Stimulated activated effector memory CD8-positive, alpha-beta T cell treated with anti-CD3 and anti-CD28 coated beads, Interleukin-12 subunit alpha, Interleukin-12 subunit beta, amount 100 ng/mL, for 72 hours (primary cell): ENCODE measurements around the gene LRRC8D.

ENCODE experiments used
- ATAC-seq: fragments of 150-1000 bp; cut with Tn5 transposase; 2 replicates; pipeline ENCODE4 v1.10.0; 2021
- DNase-seq, 2 donors: peaks; one replicate each; pipeline ENCODE4 v3.0.0; 2021 to 2022; ENCODE audit warnings: low spot score in 2 of 2
- H3K27ac Mint-ChIP-seq: one replicate; pipeline ENCODE4 v1.8.0; 2022; ENCODE audit warnings: mild to moderate bottlenecking, mixed read lengths
- H3K36me3 Mint-ChIP-seq: one replicate; pipeline ENCODE4 v1.8.0; 2022; ENCODE audit warnings: mild to moderate bottlenecking, mixed read lengths
- H3K4me1 Mint-ChIP-seq: one replicate; pipeline ENCODE4 v1.8.0; 2022; ENCODE audit warnings: mixed read lengths
- H3K4me3 Mint-ChIP-seq: one replicate; pipeline ENCODE4 v1.8.0; 2022; ENCODE audit warnings: mild to moderate bottlenecking, mixed read lengths
- H3K9me3 Mint-ChIP-seq: one replicate; pipeline ENCODE4 v1.8.0; 2022; ENCODE audit warnings: mixed read lengths

The LRRC8D gene

DNA sequence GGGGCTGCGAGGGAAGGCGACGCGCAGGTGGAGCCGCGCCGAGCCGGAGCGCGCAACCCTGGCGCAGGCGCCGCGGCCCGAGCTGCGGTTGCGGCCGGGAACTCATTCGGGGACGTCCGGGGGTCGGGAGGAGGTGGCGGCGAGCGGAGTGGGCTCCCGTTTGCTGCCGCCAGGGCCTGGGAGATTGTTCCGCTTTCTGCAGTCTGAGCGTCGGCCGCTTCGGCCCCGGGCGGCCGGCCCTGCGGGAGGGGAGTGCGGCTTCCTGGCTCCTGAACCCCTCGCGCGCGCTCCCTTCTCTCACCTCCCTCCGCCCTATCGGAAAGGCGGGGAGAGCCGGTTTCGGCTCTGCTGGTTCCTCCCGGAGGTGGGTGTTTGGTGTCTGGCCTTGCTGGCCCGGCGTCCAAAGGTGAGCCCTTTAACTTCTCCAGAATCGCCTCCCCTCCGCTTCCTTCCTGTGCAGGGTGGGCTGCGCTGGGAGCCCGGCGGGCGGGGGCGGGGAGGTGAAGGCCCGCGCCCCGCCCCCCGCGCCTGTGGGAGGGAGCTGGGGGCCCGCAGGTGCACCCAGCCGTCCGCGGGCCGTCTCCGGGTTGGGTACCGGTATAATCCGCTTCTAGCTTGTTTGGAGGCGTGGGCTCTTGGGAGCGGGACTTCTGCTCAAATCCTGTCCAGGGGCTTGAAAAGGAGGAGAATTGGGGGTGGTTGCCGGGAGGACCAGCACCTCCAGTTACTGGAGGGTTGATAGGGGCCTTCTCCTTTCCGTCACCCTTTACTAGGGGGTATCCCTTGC lies 683 bp downstream of the LRRC8D start:
- Mint-ChIP-seq H3K4me1 (peaks cover 28% of the 10 kb centered on the region), H3K36me3 (no peaks in the 10 kb centered on the region), H3K4me3 (peak overlapping the region; percentile 84), H3K27ac (peak overlapping the region; percentile 79), H3K9me3 (no peaks in the 10 kb centered on the region)
- ATAC-seq (peak; percentile 77), DNase-seq (peak; percentile 32 to 82)

DNA sequence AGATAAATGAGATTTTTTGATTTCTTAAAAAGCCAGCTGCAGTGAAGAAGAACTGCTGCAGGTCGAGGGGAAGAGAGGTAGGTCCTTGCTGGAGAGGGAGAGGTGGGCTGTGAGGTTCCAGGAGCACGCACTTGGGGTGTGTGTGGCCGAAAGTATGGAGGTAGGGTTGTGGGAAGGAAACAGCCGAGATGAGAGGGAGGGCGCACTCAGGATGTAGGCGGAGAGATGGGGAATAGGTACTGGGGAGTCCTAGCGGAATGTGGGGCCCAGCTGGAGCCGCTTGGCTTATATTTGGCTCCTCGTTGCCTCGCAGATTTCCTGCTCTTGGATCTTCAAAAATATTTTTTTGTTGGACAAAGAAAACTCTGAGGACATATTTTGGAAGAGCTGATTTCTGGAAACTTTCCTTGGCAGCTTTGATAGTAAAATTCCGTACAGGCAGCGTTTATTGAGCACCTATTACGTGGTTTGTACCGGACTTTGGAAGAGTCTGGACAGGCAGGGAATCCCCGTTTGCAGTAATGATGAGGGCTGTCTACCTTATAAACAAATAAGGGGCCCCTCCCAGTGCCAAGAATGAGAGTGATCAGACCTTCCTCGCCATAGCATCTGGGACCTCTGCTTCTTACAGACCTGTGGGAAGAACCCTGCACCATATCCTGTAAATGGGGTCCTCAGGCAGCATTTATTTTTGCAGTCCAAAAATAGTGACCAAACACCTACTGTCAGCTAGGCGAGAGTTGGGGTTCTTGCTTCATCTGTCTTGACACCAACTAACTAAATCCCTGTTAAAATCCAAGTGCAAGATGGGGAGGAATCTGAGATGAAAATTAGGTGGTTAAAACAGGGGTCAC lies 1.5 kb downstream of the LRRC8D start:
- DNase-seq: no peak
- Mint-ChIP-seq H3K36me3 (no peaks in the 10 kb centered on the region), H3K4me1 (peaks cover 28% of the 10 kb centered on the region), H3K4me3 (peak overlapping the region; percentile 84), H3K27ac (peak overlapping the region; percentile 79), H3K9me3 (no peaks in the 10 kb centered on the region)
- no peak for ATAC-seq

DNA sequence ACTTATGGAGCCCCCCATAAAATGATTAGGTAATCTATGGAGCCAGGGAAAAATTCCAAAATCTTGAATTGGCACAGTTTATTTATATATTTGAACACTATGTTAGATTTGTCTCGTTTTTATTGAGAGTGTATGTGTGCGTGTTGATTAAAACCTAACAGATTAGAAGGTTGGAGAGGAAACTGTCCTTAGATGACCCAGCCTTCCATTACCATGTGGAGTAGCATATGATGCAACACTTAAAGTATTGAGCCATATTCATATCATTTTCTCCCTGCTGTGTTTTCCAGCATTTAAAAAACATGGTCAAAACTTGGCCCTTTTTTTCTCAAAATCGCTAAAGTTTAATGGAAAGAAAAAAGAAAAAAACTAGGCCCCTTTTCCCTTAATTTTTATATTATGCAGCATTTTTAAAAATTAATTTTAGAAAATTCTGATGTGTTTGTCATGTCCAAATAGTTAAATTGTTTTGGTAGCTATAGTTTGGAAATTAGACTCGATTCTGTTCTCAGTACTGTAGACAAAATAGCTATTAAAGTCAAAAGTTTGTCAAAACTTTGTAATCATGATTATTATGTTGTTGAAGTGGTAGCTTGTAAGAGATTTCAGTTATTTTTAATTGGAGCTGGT lies 2.3 kb downstream of the LRRC8D start:
- DNase-seq (no peak), ATAC-seq (no peak)
- Mint-ChIP-seq H3K27ac (no peak overlapping the region), H3K9me3 (no peaks in the 10 kb centered on the region), H3K4me1 (peaks cover 28% of the 10 kb centered on the region), H3K36me3 (no peaks in the 10 kb centered on the region), H3K4me3 (no peak overlapping the region)

DNA sequence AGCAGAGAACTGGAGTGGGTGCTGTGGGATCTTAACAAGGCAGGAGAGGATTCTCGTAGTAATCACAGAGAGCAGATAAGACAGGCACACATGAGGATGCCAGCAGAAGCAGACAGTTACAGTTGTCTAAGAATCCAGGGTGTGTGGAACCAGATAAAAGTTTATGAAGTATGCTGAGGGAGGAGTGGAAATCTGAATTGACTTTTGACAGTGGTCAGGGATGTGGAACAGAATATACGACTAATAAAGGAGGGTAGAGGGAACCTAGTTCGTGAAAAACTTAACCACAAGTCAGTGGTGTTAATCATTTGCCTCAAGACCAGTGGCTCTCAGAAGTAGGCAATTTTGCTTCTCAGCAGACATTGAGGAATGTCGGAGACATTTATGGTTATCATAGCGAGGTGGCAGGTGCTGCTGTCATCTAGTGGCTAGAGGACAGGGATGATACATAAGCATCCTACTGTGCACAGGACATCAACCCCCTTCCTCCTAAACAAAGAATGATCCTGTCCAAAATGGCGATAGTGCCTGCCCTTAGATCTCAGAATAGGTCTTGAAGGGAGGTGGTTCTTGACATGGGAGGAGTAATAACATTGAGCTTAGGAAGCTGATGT lies 3.0 kb downstream of the LRRC8D start:
- H3K4me1 Mint-ChIP-seq: peaks cover 28% of the 10 kb centered on the region
- no peak for DNase-seq
- no peak overlapping the region for H3K4me3 Mint-ChIP-seq
- no peaks in the 10 kb centered on the region for H3K9me3 Mint-ChIP-seq
- ATAC-seq: no peak
- no peak overlapping the region for H3K27ac Mint-ChIP-seq
- no peaks in the 10 kb centered on the region for H3K36me3 Mint-ChIP-seq

DNA sequence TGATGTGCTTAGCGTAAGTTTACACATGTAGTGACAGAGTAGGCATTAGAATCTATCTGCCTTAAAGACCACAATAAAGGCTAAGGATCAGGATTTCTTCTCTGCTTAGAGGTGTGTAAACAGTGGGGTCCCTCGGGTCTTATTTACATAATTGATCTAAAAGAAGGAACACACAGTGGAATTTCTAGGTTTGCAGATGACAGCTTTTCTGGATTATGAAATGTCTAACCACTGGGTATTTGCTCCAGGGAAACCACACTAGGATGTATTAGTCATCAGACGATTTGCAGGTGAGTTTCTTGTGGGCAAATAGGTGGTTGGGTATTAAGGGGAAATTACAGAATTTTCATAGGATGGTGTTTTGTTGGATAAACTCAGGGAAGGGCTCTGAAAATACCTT lies 5.8 kb downstream of the LRRC8D start:
- no peaks in the 10 kb centered on the region for H3K36me3 Mint-ChIP-seq
- no peak for DNase-seq
- no peaks in the 10 kb centered on the region for H3K9me3 Mint-ChIP-seq
- H3K27ac Mint-ChIP-seq: no peak overlapping the region
- H3K4me3 Mint-ChIP-seq: no peak overlapping the region
- no peak for ATAC-seq
- H3K4me1 Mint-ChIP-seq: peaks cover 13% of the 10 kb centered on the region

DNA sequence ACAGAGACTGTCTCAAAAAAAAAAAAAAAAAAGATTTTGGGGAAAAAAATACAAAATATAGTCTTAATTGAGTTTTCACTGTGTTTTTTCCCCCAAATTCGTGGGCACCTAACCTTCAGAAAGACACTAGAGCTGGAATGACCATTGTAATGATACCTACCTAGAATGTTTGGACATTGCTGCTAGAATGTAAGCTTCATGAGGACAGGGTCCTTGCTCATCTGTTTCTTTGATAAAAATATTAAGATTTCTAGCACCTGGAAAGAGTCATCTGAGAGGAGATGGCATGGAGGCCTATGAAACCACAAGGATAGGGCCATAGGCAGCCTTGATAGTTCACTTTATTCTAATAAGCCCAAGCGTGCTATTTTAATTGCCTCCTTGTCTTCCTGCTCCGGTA lies 6.5 kb downstream of the LRRC8D start:
- H3K36me3 Mint-ChIP-seq: no peaks in the 10 kb centered on the region
- H3K27ac Mint-ChIP-seq: no peak overlapping the region
- H3K4me3 Mint-ChIP-seq: no peak overlapping the region
- no peak for ATAC-seq
- H3K9me3 Mint-ChIP-seq: no peaks in the 10 kb centered on the region
- no peak for DNase-seq
- H3K4me1 Mint-ChIP-seq: peaks cover 6% of the 10 kb centered on the region

DNA sequence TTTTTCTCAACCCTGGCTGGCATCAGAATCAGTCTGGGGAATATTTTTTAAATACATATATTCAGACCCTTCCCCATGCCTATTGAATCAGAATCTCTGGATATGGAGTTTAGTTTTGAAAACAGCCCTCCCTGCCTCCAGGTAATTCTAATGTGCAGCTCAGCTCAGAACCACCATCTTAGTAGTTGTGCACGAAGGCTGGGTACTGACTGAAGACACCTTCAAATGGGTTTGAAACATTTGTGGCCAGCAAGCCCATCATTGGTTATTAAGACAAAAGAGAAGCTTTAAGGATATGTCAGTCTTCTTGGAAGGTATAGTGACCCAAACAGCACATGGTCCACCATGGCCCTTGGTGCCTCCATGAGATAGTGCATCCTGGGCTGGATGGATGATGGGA lies 7.1 kb downstream of the LRRC8D start:
- Mint-ChIP-seq H3K36me3 (no peaks in the 10 kb centered on the region), H3K27ac (no peak overlapping the region), H3K4me3 (no peak overlapping the region), H3K9me3 (no peaks in the 10 kb centered on the region), H3K4me1 (peaks cover 6% of the 10 kb centered on the region)
- ATAC-seq (no peak), DNase-seq (no peak)

DNA sequence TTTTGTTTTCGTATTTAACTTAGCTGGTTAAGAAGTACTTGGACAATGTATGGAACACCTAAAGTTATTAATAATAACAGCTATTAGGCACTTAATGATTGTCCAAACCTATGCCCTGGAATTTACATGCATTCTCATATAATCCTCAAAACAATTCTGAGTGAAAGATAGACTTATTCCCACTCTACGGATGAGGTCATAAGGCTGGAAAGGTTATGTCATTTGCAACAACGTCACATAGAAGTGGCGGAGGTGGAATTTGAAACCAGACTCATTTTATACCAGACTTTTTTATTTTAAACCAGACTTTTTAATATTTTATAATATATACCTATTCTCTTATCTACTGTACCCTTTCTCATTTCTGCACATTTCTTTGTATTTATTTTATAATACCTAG lies 8.4 kb downstream of the LRRC8D start:
- H3K4me3 Mint-ChIP-seq: no peak overlapping the region

DNA sequence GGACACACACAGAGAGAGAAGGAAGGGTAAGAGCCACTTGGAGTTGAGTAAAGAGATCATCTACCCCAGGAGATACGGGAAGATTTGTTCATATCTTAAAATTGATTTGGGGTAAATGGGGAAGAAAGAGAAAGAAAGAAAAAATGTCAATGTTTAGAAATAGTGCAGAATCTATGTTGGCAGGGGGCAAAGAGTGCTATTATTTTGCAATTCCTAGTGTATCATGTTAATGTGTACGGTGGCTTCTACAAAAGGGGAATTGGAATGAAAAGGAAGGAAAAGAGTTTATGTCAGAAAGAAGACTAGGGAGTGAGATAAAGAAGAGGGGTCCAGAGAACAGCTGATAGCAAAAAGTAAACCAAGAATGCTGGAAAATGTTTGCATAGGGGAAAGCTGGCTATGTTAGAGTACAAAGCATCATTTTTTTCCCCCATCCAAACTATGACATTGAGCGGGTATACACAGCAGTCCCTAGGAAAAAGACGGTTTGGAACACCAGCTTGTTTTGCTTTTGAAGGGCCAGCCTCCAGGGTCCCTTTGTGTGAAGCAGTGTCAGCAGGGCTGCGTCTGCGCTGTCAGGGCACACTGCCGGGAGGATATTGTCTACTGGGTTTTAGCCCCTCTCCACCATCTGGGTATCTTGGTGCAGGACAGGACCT lies 10.8 kb downstream of the LRRC8D start:
- Mint-ChIP-seq H3K4me3 (no peak overlapping the region), H3K4me1 (peaks cover 1% of the 10 kb centered on the region), H3K36me3 (no peaks in the 10 kb centered on the region), H3K27ac (no peak overlapping the region), H3K9me3 (no peaks in the 10 kb centered on the region)
- no peak for DNase-seq
- ATAC-seq: no peak

More for the DNA sequence above, 8.4 kb downstream of the LRRC8D start:
- Mint-ChIP-seq H3K36me3 (no peaks in the 10 kb centered on the region), H3K27ac (no peak overlapping the region), H3K4me1 (no peaks in the 10 kb centered on the region), H3K9me3 (no peaks in the 10 kb centered on the region)
- no peak for ATAC-seq
- DNase-seq: no peak

DNA sequence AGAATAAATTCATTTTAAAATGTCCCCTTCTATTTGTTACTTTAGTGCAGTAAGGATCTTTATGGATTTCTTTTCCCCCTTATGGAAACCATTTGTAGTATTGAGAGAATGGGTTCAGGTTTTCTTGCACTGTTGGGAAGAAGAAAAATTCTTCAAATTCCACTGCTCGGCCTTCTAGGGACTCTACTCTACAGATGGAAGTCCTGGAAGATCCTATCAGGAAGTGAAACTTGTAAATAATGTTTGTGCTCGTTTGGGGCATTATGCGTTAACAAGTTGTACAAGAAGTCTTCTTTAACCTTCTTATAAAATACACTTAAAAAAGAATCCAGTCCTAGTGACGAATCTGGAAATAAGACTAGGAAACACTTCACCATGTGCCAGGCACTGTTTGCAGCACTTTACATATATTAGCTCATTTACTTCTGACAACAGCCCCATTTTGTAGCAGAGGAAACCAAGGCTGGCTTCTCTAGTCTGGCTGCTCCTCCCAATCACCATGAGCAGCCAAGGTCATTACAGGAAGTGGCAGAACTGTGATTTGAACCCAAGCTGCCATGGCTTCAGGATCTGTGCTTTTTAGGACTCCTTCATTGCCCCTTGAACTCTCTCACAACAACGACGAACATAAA lies 11.8 kb downstream of the LRRC8D start:
- no peak for ATAC-seq
- no peaks in the 10 kb centered on the region for H3K36me3 Mint-ChIP-seq
- no peak for DNase-seq
- no peak overlapping the region for H3K27ac Mint-ChIP-seq
- H3K9me3 Mint-ChIP-seq: no peaks in the 10 kb centered on the region
- peaks cover 5% of the 10 kb centered on the region for H3K4me1 Mint-ChIP-seq
- H3K4me3 Mint-ChIP-seq: no peak overlapping the region

DNA sequence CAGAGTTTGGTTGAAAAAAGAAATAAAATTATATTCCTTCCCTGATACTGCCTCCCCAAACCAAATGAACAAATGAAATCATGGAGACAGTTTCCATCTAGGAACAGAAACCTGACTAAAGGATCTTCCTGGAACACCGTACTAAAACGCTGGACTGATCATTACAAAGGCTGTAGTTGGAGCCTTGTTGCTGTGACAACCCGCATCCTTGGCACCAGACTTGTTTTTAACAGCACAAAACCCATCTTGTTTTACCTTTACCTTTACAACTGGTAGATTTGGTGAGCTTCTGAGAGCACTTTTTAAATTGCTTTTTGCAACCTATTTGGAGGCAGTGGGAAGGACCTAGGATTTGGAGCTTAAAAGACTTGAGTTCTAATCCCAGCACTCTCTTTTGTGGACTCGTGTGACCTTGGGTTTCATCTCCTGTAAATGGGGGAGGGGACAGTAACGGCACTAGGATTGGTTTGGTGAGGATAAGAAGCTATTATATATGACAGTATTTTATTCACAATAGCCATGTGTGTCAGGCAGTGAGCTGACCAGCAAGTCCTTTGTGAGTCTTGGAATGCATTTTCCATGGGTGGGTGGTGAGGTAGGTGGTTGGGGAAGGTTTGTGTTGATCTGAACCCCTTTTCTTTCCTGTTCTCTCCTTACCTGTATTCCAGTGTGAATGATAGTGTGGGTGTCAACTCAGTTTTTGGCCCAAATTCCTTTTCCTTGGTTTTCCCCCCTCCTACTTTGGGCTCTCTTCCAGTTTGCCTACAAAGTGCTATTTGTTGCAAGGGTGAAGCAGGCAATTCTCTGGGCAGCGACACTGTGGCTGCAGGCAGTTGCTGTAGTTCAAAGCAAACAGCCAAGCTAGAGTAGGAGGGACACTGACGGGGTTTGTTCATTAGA lies 12.6 kb downstream of the LRRC8D start:
- no peak for ATAC-seq
- H3K36me3 Mint-ChIP-seq: no peaks in the 10 kb centered on the region
- H3K27ac Mint-ChIP-seq: no peak overlapping the region
- no peak overlapping the region for H3K4me3 Mint-ChIP-seq
- DNase-seq: no peak
- H3K4me1 Mint-ChIP-seq: peaks cover 5% of the 10 kb centered on the region
- no peaks in the 10 kb centered on the region for H3K9me3 Mint-ChIP-seq

DNA sequence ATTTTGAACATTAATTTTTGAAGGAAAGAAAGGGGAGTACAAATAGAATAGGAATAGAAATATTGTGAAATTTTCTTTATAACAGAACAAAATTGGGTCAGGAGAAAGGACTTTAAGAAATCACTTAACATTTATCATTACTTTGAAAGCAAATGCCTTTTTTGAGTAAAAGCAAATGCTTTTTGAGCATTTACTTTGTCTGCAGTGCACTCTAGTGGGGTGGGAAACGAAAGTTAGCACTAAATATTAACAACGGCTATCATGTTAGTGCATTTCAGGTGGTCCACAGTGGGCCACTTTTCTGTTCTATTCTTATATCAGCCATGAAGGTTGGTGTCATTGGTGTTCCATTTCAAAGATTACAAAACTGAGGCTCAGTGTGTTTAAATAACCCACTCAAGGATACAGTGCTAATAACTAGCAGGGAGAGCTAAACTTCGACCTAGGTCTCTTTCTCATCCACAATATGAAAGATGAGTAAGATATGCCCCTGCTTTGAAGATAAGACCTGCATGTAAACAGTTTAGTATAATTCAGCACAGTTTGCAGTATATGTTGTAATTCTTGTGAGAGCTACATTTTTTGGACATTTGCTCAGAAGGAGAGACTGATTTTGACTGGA lies 13.4 kb downstream of the LRRC8D start:
- Mint-ChIP-seq H3K27ac (no peak overlapping the region), H3K9me3 (no peaks in the 10 kb centered on the region), H3K36me3 (no peaks in the 10 kb centered on the region), H3K4me1 (peaks cover 5% of the 10 kb centered on the region), H3K4me3 (no peak overlapping the region)
- DNase-seq (no peak), ATAC-seq (no peak)

DNA sequence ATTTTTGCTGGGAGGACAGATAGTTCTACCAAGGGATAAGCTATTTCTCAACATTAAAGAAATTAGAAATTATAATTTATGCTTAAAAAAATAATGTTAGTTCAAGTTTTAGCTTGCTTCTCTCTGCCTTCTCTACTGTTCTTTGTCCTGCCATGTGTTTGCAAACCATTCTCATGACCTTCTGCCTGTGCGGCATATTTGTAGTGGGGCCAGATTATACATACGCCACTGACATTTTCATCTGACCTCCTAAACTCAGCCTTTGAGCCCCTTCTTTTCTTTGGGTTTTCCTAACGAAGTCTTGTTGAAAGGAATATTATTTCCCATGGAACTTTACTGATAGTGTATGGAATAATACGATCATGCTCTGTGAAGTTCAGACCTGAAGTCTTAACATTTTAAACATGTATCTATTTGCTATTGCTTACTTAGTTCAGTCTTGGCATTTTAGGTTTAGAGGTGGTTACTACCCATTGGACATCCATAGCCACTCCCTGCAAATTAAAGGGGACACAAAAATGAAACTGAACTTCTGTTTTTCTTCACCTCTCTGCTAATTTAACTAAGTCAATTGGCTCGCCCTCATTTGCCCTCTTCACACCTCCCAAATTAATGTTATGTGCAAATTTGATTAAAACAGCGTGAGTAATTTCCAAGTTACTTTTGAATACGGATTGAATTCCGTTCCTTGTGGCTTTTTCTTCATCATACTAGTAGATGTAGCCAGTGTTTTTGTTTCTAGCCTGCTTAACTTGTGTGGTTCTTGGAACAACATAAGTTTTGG lies 15.6 kb downstream of the LRRC8D start:
- no peak overlapping the region for H3K4me3 Mint-ChIP-seq
- peaks cover 5% of the 10 kb centered on the region for H3K4me1 Mint-ChIP-seq
- no peaks in the 10 kb centered on the region for H3K9me3 Mint-ChIP-seq
- H3K36me3 Mint-ChIP-seq: no peaks in the 10 kb centered on the region
- H3K27ac Mint-ChIP-seq: no peak overlapping the region
- ATAC-seq: no peak
- no peak for DNase-seq
